Brain microvascular endothelial cell (primary cell): ENCODE measurements around the gene PSMD8.

Experiments used
- DNase-seq: peaks from one replicate; pipeline ENCODE4 v3.0.0-alpha.2; 2020
- H3K27ac ChIP-seq: fragments of 250-450 bp; sonication (Bioruptor Pico); 2 replicates; pipeline ENCODE4 v1.5.1; 2020; ENCODE audit warnings: mild to moderate bottlenecking, moderate library complexity
- H3K27me3 ChIP-seq: fragments of 250-450 bp; sonication (Bioruptor Pico); replicated peaks from 2 replicates; pipeline ENCODE4 v1.5.1; 2020; ENCODE audit warnings: mild to moderate bottlenecking
- H3K36me3 ChIP-seq: fragments of 250-450 bp; sonication (Bioruptor Pico); replicated peaks from 2 replicates; pipeline ENCODE4 v1.5.1; 2020; ENCODE audit warnings: mild to moderate bottlenecking
- H3K4me3 ChIP-seq: 2 replicates; pipeline ENCODE4 v1.5.1; 2011; ENCODE audit warnings: low read depth, mild to moderate bottlenecking, control low read depth, low read length, moderate library complexity
- in situ Hi-C: cut with HindIII; loops from 2 replicates; pipeline ENCODE4 v1.10.0; 2017; ENCODE audit warnings: low sequenced_read_pairs, low pct_ligation_motif_present
- TF ChIP-seq, protein P1 (sequence below): IDR thresholded peaks from 2 replicates; pipeline ENCODE4 v1.5.1; 2011; ENCODE audit warnings: low read depth, mild to moderate bottlenecking, moderate library complexity, low read length, control low read depth, inconsistent platforms; ENCODE audit errors: missing control alignments

The PSMD8 gene

DNA sequence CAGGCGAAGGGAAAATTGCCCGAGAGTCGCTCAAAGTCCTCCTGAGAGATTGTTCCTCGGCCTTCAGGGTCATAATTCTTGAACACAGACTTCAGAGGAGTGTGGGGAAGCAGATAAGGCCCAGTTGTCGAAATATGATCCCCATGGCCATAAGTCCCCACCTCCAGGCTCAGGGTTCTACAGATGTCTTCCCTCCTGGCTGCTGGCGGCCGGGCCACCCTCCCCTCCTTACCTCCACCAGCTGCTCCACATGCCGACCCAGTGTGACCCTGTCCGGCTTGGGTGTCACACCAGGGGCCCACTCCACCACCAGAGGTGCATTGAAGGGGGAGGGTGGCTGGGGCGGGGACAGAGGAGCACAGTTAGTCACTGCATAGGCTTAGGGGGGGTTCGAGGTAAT is 38.6 kb downstream of the PSMD8 start:
- TF ChIP-seq, protein P1, sequence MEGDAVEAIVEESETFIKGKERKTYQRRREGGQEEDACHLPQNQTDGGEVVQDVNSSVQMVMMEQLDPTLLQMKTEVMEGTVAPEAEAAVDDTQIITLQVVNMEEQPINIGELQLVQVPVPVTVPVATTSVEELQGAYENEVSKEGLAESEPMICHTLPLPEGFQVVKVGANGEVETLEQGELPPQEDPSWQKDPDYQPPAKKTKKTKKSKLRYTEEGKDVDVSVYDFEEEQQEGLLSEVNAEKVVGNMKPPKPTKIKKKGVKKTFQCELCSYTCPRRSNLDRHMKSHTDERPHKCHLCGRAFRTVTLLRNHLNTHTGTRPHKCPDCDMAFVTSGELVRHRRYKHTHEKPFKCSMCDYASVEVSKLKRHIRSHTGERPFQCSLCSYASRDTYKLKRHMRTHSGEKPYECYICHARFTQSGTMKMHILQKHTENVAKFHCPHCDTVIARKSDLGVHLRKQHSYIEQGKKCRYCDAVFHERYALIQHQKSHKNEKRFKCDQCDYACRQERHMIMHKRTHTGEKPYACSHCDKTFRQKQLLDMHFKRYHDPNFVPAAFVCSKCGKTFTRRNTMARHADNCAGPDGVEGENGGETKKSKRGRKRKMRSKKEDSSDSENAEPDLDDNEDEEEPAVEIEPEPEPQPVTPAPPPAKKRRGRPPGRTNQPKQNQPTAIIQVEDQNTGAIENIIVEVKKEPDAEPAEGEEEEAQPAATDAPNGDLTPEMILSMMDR, result no peak
- DNase-seq, result no peak
- Histone ChIP-seq H3K4me3 (no peak overlapping the region), H3K36me3 (no peaks in the 10 kb centered on the region), H3K27ac (no peak overlapping the region), H3K27me3 (no peaks in the 10 kb centered on the region)
- in situ Hi-C loops, result no loop called here

DNA sequence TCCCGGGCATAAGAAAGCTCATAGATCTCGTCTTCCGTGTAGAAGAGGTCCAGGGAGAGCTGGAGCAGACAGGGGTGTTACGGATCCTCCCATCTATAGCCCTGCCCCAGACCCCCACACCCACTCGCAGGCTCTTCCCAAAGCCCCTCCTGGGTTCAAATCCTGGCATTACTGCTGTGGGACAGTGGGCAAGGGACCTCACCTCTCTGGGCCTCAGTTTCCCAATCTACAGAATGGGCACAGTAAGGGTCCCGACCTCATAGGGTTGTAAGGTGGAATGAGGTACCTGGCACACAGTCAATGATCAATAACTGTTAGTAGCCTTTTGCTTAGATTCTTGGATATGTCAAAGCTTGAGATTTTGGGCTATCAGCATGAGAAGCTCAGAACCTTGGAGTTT is 39.0 kb downstream of the PSMD8 start:
- Histone ChIP-seq H3K4me3 (no peak overlapping the region), H3K27me3 (no peaks in the 10 kb centered on the region), H3K27ac (no peak overlapping the region), H3K36me3 (no peaks in the 10 kb centered on the region)
- TF ChIP-seq, protein P1, result no peak
- DNase-seq, result no peak
- in situ Hi-C loops, result no loop called here

- in situ Hi-C loops, result no loop called here
- DNase-seq, result no peak
- H3K27ac ChIP-seq, result no peak overlapping the region
- TF ChIP-seq, protein P1, result no peak
- no peak overlapping the region for H3K4me3 ChIP-seq
- H3K27me3 ChIP-seq, result no peaks in the 10 kb centered on the region
- no peaks in the 10 kb centered on the region for H3K36me3 ChIP-seq
These were observed 42.8 kb downstream of the PSMD8 start for GRCh38 chr19:38417146-38417543.

DNA sequence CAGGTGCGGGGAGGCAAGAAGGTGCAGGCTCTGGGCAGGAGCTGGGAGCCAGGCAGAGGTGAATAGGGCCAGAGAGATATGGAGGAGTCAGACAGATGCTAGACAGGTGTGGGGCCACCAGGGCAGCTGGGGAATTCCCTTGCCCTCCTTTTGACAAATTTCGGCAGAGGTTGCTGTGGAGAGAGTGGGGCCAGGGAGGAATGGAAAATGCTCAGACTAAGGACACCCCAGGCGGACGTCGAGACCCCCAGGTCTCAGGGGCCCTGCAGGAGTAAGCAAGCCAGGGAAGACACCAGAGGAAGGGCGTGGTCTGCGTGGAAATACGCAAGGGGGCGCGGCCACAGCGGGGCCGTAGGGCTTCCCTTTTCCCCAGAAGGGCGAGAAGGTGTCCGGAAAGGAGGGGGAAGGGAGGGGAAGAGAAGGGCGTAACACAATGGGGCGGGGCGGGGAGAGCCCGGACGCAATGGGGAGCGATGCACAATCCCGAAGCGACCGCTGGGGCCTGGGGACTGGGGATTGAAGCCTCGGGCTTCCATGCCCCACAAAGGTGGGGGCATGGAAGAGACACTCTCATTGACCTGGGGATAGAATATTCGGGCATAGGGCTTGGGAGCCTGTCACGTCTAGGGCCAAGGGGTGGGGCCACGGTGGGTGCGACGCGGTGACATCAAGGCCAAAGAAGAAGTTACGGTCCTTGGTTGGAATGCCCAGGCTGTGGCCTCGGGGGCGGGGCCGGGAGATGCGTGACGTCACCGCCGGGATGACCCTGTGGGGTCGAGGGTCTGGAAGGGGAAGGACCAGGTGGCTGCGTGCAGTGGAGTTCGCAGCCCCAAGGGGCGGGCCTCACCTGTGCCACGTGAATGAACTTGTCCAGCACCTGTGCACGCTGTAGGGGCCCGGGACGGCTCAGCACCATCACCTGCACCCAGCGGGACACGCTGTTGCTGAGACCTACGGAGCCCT is 43.5 kb downstream of the PSMD8 start:
- DNase-seq, result no peak
- no peaks in the 10 kb centered on the region for H3K27me3 ChIP-seq
- in situ Hi-C loops, result no loop called here
- H3K36me3 ChIP-seq, result no peaks in the 10 kb centered on the region
- no peak overlapping the region for H3K4me3 ChIP-seq
- no peak overlapping the region for H3K27ac ChIP-seq
- TF ChIP-seq, protein P1, result no peak

- no peak overlapping the region for H3K27ac ChIP-seq
- no peak for DNase-seq
- no peaks in the 10 kb centered on the region for H3K36me3 ChIP-seq
- in situ Hi-C loops, result no loop called here
- TF ChIP-seq, protein P1, result no peak
- H3K27me3 ChIP-seq, result no peaks in the 10 kb centered on the region
- no peak overlapping the region for H3K4me3 ChIP-seq
These were observed 46.6 kb downstream of the PSMD8 start for GRCh38 chr19:38420935-38421334.
